Smooth muscle cell (in vitro differentiated cells): ENCODE measurements around the gene EXOC4. TPM values are rescaled to one million over a fixed set of nuclear protein-coding genes. Genes with fewer than 3 reads are reported as not detected.
A peak's percentile ranks its signal among the peaks of the same experiment; 100 is the strongest.

Experiments used
- DNase-seq: peaks from one replicate; lab custom pipeline; 2025; ENCODE audit not compliant: unreplicated experiment; lab: John Stamatoyannopoulos, UW
- H2AFZ ChIP-seq: fragments of 200-600 bp; sonication (generic); 2 replicates; pipeline ENCODE4 v1.6.0; 2016; ENCODE audit warnings: antibody characterized with exemption, low read depth, mild to moderate bottlenecking
- H3F3A ChIP-seq: fragments of 200-600 bp; sonication (generic); 2 replicates; pipeline ENCODE4 v1.6.0; 2017; ENCODE audit warnings: antibody characterized with exemption, low read depth
- H3K27ac ChIP-seq: fragments of 200-600 bp; sonication (generic); 2 replicates; pipeline ENCODE4 v1.5.1; 2016; ENCODE audit warnings: low read depth, mild to moderate bottlenecking
- H3K27me3 ChIP-seq: fragments of 200-600 bp; sonication (generic); 2 replicates; pipeline ENCODE4 v1.6.1; 2016; ENCODE audit warnings: low read depth, mild to moderate bottlenecking
- H3K36me3 ChIP-seq: fragments of 200-600 bp; sonication (generic); 2 replicates; pipeline ENCODE4 v1.5.1; 2016; ENCODE audit warnings: low read depth
- H3K4me1 ChIP-seq: fragments of 200-600 bp; sonication (generic); 2 replicates; pipeline ENCODE4 v1.5.1; 2016; ENCODE audit warnings: low read depth
- H3K4me2 ChIP-seq: fragments of 200-600 bp; sonication (generic); 2 replicates; pipeline ENCODE4 v1.6.0; 2016; ENCODE audit warnings: mild to moderate bottlenecking
- H3K4me3 ChIP-seq: fragments of 200-600 bp; sonication (generic); 2 replicates; pipeline ENCODE4 v1.5.1; 2016; ENCODE audit warnings: mild to moderate bottlenecking
- H3K79me2 ChIP-seq: fragments of 200-600 bp; sonication (generic); 2 replicates; pipeline ENCODE4 v1.6.0; 2016; ENCODE audit warnings: low read depth, mild to moderate bottlenecking
- H3K9ac ChIP-seq: fragments of 200-600 bp; sonication (generic); 2 replicates; pipeline ENCODE4 v1.6.0; 2016; ENCODE audit warnings: low read depth
- H3K9me3 ChIP-seq: fragments of 200-600 bp; sonication (generic); replicated peaks from 2 replicates; pipeline ENCODE4 v1.5.1; 2016; ENCODE audit warnings: low read depth
- H4K20me1 ChIP-seq: fragments of 200-600 bp; sonication (generic); 2 replicates; pipeline ENCODE4 v1.6.0; 2016; ENCODE audit warnings: low read depth
- whole genome bisulfite sequencing: methylation state at CpG from one replicate; pipeline ENCODE4 v1.1.7; 2016; ENCODE audit warnings: low lambda C conversion rate; 5-methylcytosine and 5-hydroxymethylcytosine counted together
- polyA plus RNA-seq: library from polyadenylated mRNA; unstranded; fragments of >200 nt; fragmentation: Nextera tagmentation; extraction: Ambion mirVana; gene quantifications from 2 replicates; pipeline ENCODE4 v1.2.1, GENCODE V29; 2016
- total RNA-seq: library from RNA; depleted of rRNA; stranded (reverse); fragments of >200 nt; gene quantifications from 2 replicates; pipeline ENCODE4 v1.2.3, GENCODE V29; 2014
- TF ChIP-seq, protein P1 (sequence below): fragments of 200-600 bp; sonication (generic); IDR thresholded peaks from 2 replicates; pipeline ENCODE4 v1.5.1; 2017; ENCODE audit warnings: borderline replicate concordance, mild to moderate bottlenecking, antibody characterized with exemption; ENCODE audit not compliant: insufficient read depth, poor library complexity, severe bottlenecking

Gene EXOC4
- total and polyA plus RNA-seq, 2 experiments from 2014 or later, result 21.5 to 47.1 TPM

- peaks cover 7% of the 10 kb centered on the region for H3F3A ChIP-seq
- H3K27ac ChIP-seq, result no peak overlapping the region
- TF ChIP-seq, protein P1, sequence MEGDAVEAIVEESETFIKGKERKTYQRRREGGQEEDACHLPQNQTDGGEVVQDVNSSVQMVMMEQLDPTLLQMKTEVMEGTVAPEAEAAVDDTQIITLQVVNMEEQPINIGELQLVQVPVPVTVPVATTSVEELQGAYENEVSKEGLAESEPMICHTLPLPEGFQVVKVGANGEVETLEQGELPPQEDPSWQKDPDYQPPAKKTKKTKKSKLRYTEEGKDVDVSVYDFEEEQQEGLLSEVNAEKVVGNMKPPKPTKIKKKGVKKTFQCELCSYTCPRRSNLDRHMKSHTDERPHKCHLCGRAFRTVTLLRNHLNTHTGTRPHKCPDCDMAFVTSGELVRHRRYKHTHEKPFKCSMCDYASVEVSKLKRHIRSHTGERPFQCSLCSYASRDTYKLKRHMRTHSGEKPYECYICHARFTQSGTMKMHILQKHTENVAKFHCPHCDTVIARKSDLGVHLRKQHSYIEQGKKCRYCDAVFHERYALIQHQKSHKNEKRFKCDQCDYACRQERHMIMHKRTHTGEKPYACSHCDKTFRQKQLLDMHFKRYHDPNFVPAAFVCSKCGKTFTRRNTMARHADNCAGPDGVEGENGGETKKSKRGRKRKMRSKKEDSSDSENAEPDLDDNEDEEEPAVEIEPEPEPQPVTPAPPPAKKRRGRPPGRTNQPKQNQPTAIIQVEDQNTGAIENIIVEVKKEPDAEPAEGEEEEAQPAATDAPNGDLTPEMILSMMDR, result no peak
- no peak overlapping the region for H3K9ac ChIP-seq
- H3K4me1 ChIP-seq, result no peaks in the 10 kb centered on the region
- no peaks in the 10 kb centered on the region for H3K79me2 ChIP-seq
- H3K4me2 ChIP-seq, result no peak overlapping the region
- H3K4me3 ChIP-seq, result no peak overlapping the region
- 96% methylated on average over 2 of the region's 2 CpGs for WGBS
- peaks cover 4% of the 10 kb centered on the region for H3K36me3 ChIP-seq
- H2AFZ ChIP-seq, result no peak overlapping the region
- no peak for DNase-seq
- H3K27me3 ChIP-seq, result no peaks in the 10 kb centered on the region
- no peaks in the 10 kb centered on the region for H3K9me3 ChIP-seq
- peaks cover 9% of the 10 kb centered on the region for H4K20me1 ChIP-seq
Observed at GRCh38 chr7:133491201-133491691, 238.4 kb downstream of the EXOC4 start.

DNA sequence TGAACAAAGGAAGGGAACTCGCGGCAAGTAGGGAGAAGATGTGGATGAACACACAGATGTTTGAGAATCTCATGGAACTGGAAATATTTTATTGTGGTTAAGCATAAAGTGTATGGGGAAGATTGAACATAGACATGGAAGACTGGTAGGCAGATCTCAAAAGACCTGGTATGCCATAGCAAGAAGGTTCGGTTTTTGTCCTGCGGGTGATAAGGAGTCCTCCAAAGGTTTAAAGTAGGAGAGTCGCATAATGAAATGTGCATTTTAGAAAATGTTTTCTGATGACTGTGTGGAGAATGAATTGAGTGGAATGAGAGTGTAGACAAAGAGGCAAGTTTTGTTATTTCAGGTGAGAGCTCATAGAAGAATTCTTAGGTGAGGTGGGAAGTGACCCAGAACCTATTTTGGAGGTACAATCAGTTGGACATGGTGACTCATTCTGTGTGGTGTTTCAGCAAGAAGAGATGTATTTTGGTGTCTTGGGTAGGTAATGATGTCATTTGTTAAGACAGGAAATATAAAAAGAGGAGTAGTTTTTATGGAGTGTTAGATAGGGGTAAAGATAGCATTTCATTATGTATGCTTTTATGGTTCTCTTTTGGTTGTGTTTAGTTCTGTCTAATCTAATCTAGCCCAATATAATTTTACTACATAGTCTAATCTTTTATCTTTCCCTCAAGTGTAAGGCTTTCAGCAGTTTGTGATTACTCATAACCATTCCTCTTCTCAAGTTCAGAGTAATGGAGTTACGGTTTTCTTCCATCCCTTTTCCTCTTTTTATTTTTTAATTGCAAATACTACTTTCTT is 239.2 kb downstream of the EXOC4 start:
- no peaks in the 10 kb centered on the region for H3K27me3 ChIP-seq
- H4K20me1 ChIP-seq, result peaks cover 9% of the 10 kb centered on the region
- H2AFZ ChIP-seq, result no peak overlapping the region
- TF ChIP-seq, protein P1, result no peak
- H3K4me2 ChIP-seq, result peak overlapping the region; percentile 8
- H3K36me3 ChIP-seq, result peaks cover 4% of the 10 kb centered on the region
- 82% methylated on average over 6 of the region's 6 CpGs for WGBS
- peaks cover 7% of the 10 kb centered on the region for H3F3A ChIP-seq
- no peaks in the 10 kb centered on the region for H3K9me3 ChIP-seq
- no peaks in the 10 kb centered on the region for H3K4me1 ChIP-seq
- H3K79me2 ChIP-seq, result no peaks in the 10 kb centered on the region
- no peak overlapping the region for H3K4me3 ChIP-seq
- no peak for DNase-seq
- no peak overlapping the region for H3K9ac ChIP-seq
- H3K27ac ChIP-seq, result no peak overlapping the region

- DNase-seq, result no peak
- H3K36me3 ChIP-seq, result peaks cover 4% of the 10 kb centered on the region
- H3K27me3 ChIP-seq, result no peaks in the 10 kb centered on the region
- TF ChIP-seq, protein P1, result no peak
- H3K79me2 ChIP-seq, result no peaks in the 10 kb centered on the region
- H4K20me1 ChIP-seq, result peaks cover 7% of the 10 kb centered on the region
- no peak overlapping the region for H3K27ac ChIP-seq
- H3F3A ChIP-seq, result peaks cover 7% of the 10 kb centered on the region
- H3K4me2 ChIP-seq, result no peak overlapping the region
- H3K4me3 ChIP-seq, result no peak overlapping the region
- H3K4me1 ChIP-seq, result no peaks in the 10 kb centered on the region
- no peak overlapping the region for H2AFZ ChIP-seq
- no peaks in the 10 kb centered on the region for H3K9me3 ChIP-seq
- H3K9ac ChIP-seq, result no peak overlapping the region
- 100% methylated on average over 1 of the region's 1 CpG for WGBS
Observed at GRCh38 chr7:133497061-133497460, 244.2 kb downstream of the EXOC4 start.
